Measurements from ENCODE around the gene CDH23. TPM values are rescaled to one million over a fixed set of nuclear protein-coding genes. Genes with fewer than 3 reads are reported as not detected.

The CDH23 gene
- total RNA-seq, 1 experiment from 2014 or later: 2.1 TPM

GRCh38 chr10:71756311-71757191, 359.8 kb downstream of the CDH23 start:
- Histone ChIP-seq H4K20me1 (ENCODE audit: insufficient read depth, low read depth, low read length) (peaks cover 6% of the 10 kb centered on the region; the same call in 1 of the 2 replicates), H3K79me2 (ENCODE audit: low read length) (no peaks in the 10 kb centered on the region), H3K9ac (ENCODE audit: low read length) (no peak overlapping the region), H3K4me1 (ENCODE audit: low read length) (peaks cover 22% of the 10 kb centered on the region), H3K9me3 (ENCODE audit: low read length) (no peaks in the 10 kb centered on the region), H3K36me3 (ENCODE audit: insufficient read depth, low read length) (no peaks in the 10 kb centered on the region), H3K4me3 (ENCODE audit: low read length) (no peak overlapping the region), H3K9me2 (replicated peaks; ENCODE audit: insufficient read depth, low read length) (no peaks in the 10 kb centered on the region), H3K4me2 (ENCODE audit: low read depth, low read length, poor library complexity, severe bottlenecking) (no peak overlapping the region), H3K27ac (ENCODE audit: low read length) (no peak overlapping the region), H3K27me3 (ENCODE audit: low read length) (no peaks in the 10 kb centered on the region), H2AFZ (ENCODE audit: low read length) (no peak overlapping the region)
- DNase-seq: no peak

- Histone ChIP-seq H3K9me3 (ENCODE audit: low read length) (no peaks in the 10 kb centered on the region), H3K4me1 (ENCODE audit: low read length) (peaks cover 17% of the 10 kb centered on the region), H3K9ac (ENCODE audit: low read length) (no peak overlapping the region), H3K4me3 (ENCODE audit: low read length) (no peak overlapping the region), H3K79me2 (ENCODE audit: low read length) (no peaks in the 10 kb centered on the region), H3K9me2 (replicated peaks; ENCODE audit: insufficient read depth, low read length) (no peaks in the 10 kb centered on the region), H3K36me3 (ENCODE audit: insufficient read depth, low read length) (no peaks in the 10 kb centered on the region), H4K20me1 (ENCODE audit: insufficient read depth, low read depth, low read length) (peaks cover 6% of the 10 kb centered on the region; the same call in 1 of the 2 replicates), H3K4me2 (ENCODE audit: low read depth, low read length, poor library complexity, severe bottlenecking) (no peak overlapping the region), H3K27me3 (ENCODE audit: low read length) (no peaks in the 10 kb centered on the region), H2AFZ (ENCODE audit: low read length) (no peak overlapping the region), H3K27ac (ENCODE audit: low read length) (no peak overlapping the region)
- DNase-seq: no peak
These were observed 360.7 kb downstream of the CDH23 start for GRCh38 chr10:71757399-71757922.

- no peak overlapping the region for H3K4me3 ChIP-seq (ENCODE audit: low read length)
- no peaks in the 10 kb centered on the region for H3K9me3 ChIP-seq (ENCODE audit: low read length)
- no peak for DNase-seq
- no peaks in the 10 kb centered on the region for H3K79me2 ChIP-seq (ENCODE audit: low read length)
- no peaks in the 10 kb centered on the region for H3K4me1 ChIP-seq (ENCODE audit: low read length)
- H3K4me2 ChIP-seq (ENCODE audit: low read depth, low read length, poor library complexity, severe bottlenecking): no peak overlapping the region
- H3K27me3 ChIP-seq (ENCODE audit: low read length): no peaks in the 10 kb centered on the region
- no peak overlapping the region for H2AFZ ChIP-seq (ENCODE audit: low read length)
- H4K20me1 ChIP-seq (ENCODE audit: insufficient read depth, low read depth, low read length): no peaks in the 10 kb centered on the region
- no peaks in the 10 kb centered on the region for H3K9me2 ChIP-seq (replicated peaks; ENCODE audit: insufficient read depth, low read length)
- H3K9ac ChIP-seq (ENCODE audit: low read length): no peak overlapping the region
- no peak overlapping the region for H3K27ac ChIP-seq (ENCODE audit: low read length)
- no peaks in the 10 kb centered on the region for H3K36me3 ChIP-seq (ENCODE audit: insufficient read depth, low read length)
These were observed 364.4 kb downstream of the CDH23 start for GRCh38 chr10:71761105-71761511.

- Histone ChIP-seq H3K9me2 (replicated peaks; ENCODE audit: insufficient read depth, low read length) (no peaks in the 10 kb centered on the region), H3K4me3 (ENCODE audit: low read length) (no peak overlapping the region), H4K20me1 (ENCODE audit: insufficient read depth, low read depth, low read length) (no peaks in the 10 kb centered on the region), H3K27me3 (ENCODE audit: low read length) (no peaks in the 10 kb centered on the region), H3K27ac (ENCODE audit: low read length) (no peak overlapping the region), H3K4me1 (ENCODE audit: low read length) (no peaks in the 10 kb centered on the region), H3K9ac (ENCODE audit: low read length) (no peak overlapping the region), H3K4me2 (ENCODE audit: low read depth, low read length, poor library complexity, severe bottlenecking) (no peak overlapping the region), H3K79me2 (ENCODE audit: low read length) (no peaks in the 10 kb centered on the region), H3K36me3 (ENCODE audit: insufficient read depth, low read length) (no peaks in the 10 kb centered on the region), H2AFZ (ENCODE audit: low read length) (no peak overlapping the region), H3K9me3 (ENCODE audit: low read length) (no peaks in the 10 kb centered on the region)
- DNase-seq: peak; percentile 64
These were observed 364.9 kb downstream of the CDH23 start for GRCh38 chr10:71761541-71762113.

GRCh38 chr10:71762324-71762723, 365.6 kb downstream of the CDH23 start:
- no peaks in the 10 kb centered on the region for H3K9me3 ChIP-seq (ENCODE audit: low read length)
- no peak overlapping the region for H3K27ac ChIP-seq (ENCODE audit: low read length)
- H3K79me2 ChIP-seq (ENCODE audit: low read length): no peaks in the 10 kb centered on the region
- no peak overlapping the region for H2AFZ ChIP-seq (ENCODE audit: low read length)
- no peaks in the 10 kb centered on the region for H3K9me2 ChIP-seq (replicated peaks; ENCODE audit: insufficient read depth, low read length)
- H3K9ac ChIP-seq (ENCODE audit: low read length): no peak overlapping the region
- H3K4me2 ChIP-seq (ENCODE audit: low read depth, low read length, poor library complexity, severe bottlenecking): no peak overlapping the region
- H3K4me3 ChIP-seq (ENCODE audit: low read length): no peak overlapping the region
- H3K36me3 ChIP-seq (ENCODE audit: insufficient read depth, low read length): no peaks in the 10 kb centered on the region
- no peaks in the 10 kb centered on the region for H3K27me3 ChIP-seq (ENCODE audit: low read length)
- H4K20me1 ChIP-seq (ENCODE audit: insufficient read depth, low read depth, low read length): no peaks in the 10 kb centered on the region
- DNase-seq: no peak
- no peaks in the 10 kb centered on the region for H3K4me1 ChIP-seq (ENCODE audit: low read length)

- H3K79me2 ChIP-seq (ENCODE audit: low read length): no peaks in the 10 kb centered on the region
- no peaks in the 10 kb centered on the region for H3K36me3 ChIP-seq (ENCODE audit: insufficient read depth, low read length)
- no peak overlapping the region for H3K27ac ChIP-seq (ENCODE audit: low read length)
- no peak overlapping the region for H2AFZ ChIP-seq (ENCODE audit: low read length)
- no peak overlapping the region for H3K9ac ChIP-seq (ENCODE audit: low read length)
- no peaks in the 10 kb centered on the region for H3K9me3 ChIP-seq (ENCODE audit: low read length)
- H4K20me1 ChIP-seq (ENCODE audit: insufficient read depth, low read depth, low read length): no peaks in the 10 kb centered on the region
- no peak overlapping the region for H3K4me2 ChIP-seq (ENCODE audit: low read depth, low read length, poor library complexity, severe bottlenecking)
- H3K4me1 ChIP-seq (ENCODE audit: low read length): peaks cover under 1% of the 10 kb centered on the region; the same call in 1 of the 2 replicates
- H3K9me2 ChIP-seq (replicated peaks; ENCODE audit: insufficient read depth, low read length): no peaks in the 10 kb centered on the region
- H3K27me3 ChIP-seq (ENCODE audit: low read length): no peaks in the 10 kb centered on the region
- no peak overlapping the region for H3K4me3 ChIP-seq (ENCODE audit: low read length)
- no peak for DNase-seq
These were observed 366.8 kb downstream of the CDH23 start for GRCh38 chr10:71763352-71764127.

- Histone ChIP-seq H3K4me1 (ENCODE audit: low read length) (peaks cover 14% of the 10 kb centered on the region), H4K20me1 (ENCODE audit: insufficient read depth, low read depth, low read length) (no peaks in the 10 kb centered on the region), H3K79me2 (ENCODE audit: low read length) (no peaks in the 10 kb centered on the region), H3K9ac (ENCODE audit: low read length) (no peak overlapping the region), H3K27me3 (ENCODE audit: low read length) (no peaks in the 10 kb centered on the region), H3K27ac (ENCODE audit: low read length) (no peak overlapping the region), H2AFZ (ENCODE audit: low read length) (no peak overlapping the region), H3K9me2 (replicated peaks; ENCODE audit: insufficient read depth, low read length) (no peaks in the 10 kb centered on the region), H3K36me3 (ENCODE audit: insufficient read depth, low read length) (no peaks in the 10 kb centered on the region), H3K9me3 (ENCODE audit: low read length) (no peaks in the 10 kb centered on the region), H3K4me3 (ENCODE audit: low read length) (no peak overlapping the region), H3K4me2 (ENCODE audit: low read depth, low read length, poor library complexity, severe bottlenecking) (no peak overlapping the region)
- DNase-seq: no peak
These were observed 368.6 kb downstream of the CDH23 start for GRCh38 chr10:71765176-71765904.

All from Karpas-422 (cell line).